NCI-H82 treated with DMSO at 0.1 percent for 48 hours (cell line): ENCODE data around the gene SLC35E2B.

Experiments used
- DNase-seq: peaks from one replicate; lab custom pipeline; 2025; ENCODE audit not compliant: unreplicated experiment; lab: John Stamatoyannopoulos, UW

Gene SLC35E2B

DNA sequence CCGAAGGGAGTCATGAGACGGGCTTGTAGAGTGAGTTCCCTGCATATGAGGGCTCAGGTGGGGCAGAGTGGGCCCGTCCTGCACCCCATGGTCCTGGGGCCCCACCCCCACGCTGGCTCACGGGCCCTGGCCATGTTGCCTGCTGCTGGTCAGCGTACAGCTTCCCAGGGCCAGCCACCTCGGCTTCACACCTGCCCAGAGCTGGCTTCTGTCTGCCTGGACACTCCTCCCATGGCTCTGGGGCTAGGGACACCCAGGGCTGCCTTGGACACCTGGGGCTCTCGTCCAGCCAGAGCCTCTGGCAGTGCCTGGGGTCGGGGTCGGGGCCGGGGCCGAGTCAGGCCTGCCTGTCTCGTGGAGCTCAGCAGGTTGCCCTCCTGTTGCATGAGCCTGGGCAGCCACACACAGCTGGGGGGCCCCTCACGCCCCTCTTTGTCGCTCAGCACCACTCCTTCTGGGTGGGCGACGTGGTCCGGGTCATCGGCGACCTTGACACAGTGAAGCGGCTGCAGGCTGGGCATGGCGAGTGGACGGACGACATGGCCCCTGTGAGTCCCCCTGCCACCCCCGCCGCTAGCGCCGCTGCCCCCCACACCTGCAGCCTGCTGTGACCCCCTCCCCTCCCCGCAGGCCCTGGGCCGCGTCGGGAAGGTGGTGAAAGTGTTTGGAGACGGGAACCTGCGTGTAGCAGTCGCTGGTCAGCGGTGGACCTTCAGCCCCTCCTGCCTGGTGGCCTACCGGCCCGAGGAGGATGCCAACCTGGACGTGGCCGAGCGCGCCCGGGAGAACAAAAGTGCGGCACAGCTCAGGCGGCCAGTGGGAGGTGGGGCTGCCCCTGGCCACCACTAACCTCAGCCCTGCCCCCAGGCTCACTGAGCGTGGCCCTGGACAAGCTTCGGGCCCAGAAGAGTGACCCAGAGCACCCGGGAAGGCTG lies 66.1 kb downstream of the SLC35E2B start:
- DNase-seq: no peak

GRCh38 chr1:1625824-1626206 lies 66.8 kb downstream of the SLC35E2B start:
- DNase-seq: no peak

- DNase-seq: no peak
These were observed 67.2 kb downstream of the SLC35E2B start for GRCh38 chr1:1625404-1625775.

- no peak for DNase-seq
These were observed 67.9 kb downstream of the SLC35E2B start for GRCh38 chr1:1624443-1625403.

DNA sequence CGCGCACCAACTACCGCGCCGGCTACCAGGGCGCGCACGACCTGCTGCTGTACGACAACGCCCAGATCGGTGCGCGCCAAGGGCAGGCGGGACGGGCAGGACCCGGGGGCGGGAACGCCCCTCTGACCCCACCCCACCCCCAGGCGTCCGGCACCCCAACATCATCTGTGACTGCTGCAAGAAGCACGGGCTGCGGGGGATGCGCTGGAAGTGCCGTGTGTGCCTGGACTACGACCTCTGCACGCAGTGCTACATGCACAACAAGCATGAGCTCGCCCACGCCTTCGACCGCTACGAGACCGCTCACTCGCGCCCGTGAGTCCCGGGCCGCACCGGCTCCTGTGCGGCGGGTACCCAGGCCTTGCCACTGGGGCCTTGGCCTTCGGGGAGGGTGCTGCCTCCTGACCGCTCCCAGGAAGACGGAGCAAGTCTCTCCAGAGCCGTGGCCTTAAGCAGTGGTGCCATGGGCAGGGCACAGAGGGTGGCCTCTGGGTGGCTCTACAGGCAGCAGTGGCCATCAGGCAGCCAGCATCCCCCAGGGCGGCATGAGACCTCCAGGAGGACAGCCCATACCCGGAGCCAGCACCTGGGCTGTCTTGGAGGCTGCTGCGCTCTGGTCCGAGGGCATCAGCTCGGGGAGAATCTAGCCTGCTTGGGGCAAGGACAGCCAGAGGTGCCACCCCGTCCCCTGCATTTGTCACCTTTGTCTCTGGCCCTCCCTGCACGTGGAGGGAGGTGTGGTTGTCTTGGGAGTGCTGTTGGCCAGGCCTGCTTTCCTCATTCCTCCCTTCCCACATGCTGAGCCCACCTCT lies 68.8 kb downstream of the SLC35E2B start:
- DNase-seq: no peak

- DNase-seq: no peak
These were observed 69.4 kb downstream of the SLC35E2B start for GRCh38 chr1:1623181-1623630.

DNA sequence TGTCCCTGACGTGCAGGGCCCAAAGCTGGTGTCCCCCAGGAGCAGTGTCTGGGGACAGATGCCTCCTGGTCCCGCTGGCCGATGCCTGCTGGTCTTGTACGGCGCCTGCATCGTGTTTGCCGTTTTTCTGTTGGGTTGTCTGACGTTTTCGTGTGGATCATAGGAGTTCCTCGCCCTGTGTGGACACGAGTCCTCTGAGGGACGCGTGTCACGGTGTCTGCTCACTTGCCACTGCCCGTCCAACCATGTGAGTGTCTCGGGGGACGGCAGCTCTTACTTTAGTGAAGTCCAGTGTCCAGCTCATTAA lies 69.9 kb downstream of the SLC35E2B start:
- no peak for DNase-seq

- DNase-seq: no peak
These were observed 70.4 kb downstream of the SLC35E2B start for GRCh38 chr1:1622010-1622787.

DNA sequence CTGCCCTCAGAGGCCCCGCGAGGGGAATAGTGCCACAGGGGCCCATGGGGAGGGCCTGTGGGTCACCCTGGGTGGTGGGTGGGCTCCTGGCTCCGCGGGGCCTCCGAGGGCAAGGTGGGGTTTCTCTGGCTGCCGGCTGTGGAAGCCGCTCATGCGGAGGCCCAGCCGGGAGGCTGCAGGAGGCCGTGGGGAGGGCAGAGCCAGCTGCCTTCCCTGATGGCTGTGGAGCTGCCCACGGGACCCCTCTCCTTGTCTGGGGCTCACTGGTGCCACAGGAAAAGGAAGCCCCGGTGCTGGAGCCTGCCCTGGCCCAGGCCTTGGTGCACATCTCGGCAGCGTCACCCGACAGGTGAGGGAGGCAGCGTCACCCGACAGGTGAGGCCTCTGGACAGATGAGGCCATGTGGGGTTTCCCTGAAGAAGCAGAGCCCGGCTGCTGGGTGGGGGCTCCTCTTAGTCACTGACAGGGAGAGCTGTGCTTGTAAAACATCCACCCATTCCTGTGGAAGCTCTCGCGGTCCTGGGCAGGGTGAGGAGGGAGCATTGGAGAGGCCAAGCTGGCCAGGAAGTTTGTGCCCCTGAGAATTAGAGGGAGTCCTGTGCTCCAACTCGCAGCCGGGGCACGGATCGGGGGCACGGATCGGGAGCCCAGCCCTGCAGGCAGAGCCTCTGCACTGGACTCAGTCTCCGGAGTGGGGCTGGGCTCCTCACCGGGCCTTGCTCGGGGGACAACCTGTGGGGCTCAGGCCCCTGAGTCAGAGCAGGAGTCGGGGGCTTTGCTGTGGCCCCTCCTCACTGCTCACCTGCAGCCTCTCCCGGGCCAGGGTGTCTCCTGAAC lies 71.2 kb downstream of the SLC35E2B start:
- DNase-seq: no peak

DNA sequence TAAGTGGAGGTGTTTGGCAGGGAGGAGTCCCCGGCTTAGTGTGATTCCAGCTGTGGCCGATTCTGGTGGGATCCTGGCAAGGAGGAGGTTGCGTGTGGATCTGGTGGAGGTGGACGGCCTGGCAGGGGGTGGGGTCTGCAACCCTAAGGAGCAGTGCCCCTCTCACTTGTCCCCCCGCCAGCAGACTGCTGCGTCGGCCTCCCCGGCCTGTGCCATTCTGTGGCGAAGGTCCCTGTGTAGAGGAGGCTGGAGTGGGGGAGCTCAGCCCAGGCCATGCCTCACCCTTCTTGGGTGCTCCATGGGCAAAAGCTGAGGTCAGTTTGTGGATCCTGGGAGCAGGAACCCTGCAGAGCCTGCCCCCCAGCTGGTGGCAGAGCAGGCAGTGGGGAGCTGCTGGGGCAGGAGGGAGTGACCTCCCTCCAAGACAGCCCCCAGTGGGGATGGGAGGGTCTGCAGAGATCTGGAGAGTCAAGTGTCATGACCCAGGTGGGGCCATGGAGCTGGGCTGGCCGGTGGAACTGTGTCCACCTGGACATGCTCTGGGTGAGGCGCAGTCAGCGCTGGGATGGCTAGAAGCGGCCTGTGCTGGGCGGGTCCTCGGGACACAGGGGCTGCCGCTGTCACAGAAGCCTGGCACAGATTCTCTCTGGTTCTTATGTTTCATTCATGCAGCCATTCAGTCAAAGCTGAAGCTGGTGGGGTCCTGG lies 72.0 kb downstream of the SLC35E2B start:
- no peak for DNase-seq

DNA sequence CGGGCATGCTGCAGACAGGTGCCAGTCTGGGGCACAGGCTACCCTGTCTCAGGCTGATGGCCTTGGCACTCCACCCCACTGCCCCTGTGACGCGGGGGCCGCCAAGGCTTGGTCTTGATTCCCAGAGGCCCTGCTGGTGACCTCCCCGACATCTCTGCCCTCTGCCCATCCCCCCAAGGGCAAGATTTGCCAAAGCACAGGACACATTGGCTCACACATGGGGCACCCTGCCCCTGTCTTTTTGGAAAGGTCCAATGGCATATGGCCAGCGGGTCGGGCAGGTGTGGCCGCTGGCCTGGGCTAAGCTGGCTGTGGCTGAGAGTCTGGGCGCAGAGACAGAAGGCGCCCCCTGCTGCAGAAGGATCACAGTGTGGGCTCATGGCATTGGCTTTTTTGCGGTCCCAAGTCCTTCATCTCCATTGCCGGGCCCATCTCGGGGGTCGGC lies 72.7 kb downstream of the SLC35E2B start:
- no peak for DNase-seq

GRCh38 chr1:1618396-1619068 lies 74.1 kb downstream of the SLC35E2B start:
- no peak for DNase-seq

DNA sequence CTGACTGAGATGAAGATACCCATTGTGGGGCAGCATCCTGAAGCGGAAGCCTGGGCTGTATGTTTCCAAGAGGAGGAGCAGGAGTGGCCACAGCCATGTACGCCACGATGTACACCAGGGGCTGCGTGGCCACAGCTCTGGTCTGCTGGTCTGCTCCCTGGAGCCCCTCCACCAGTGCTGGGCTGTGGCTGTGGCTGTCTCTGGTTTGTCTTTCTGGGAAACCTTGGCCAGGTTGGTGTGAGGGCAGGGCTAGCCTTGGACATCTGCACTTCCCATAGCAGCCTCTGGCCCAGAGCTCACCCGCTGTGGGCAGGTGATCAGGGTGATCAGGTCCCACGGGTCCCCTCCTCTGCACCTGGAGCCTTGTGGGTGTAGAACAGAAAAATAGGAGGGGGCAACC lies 74.7 kb downstream of the SLC35E2B start:
- DNase-seq: no peak

DNA sequence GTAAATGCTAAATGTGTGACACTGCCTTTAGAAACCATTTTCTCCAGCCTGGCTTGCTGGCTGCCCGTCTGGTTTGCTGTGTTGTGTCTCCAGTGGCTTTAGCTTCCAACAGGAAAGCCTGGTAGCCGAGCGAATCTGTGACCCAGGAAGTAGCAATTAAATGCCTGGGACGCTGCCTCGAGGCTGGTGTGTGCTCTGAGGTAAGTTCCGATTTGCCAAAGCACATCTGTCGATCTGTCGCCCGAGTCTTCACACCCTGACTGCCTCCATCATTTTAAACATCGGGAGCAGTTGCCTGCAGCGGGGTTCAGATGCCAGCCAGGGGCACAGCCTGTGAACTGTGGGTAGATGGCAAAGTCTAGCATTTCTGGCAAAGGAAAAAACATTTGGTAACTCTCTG lies 75.1 kb downstream of the SLC35E2B start:
- no peak for DNase-seq

GRCh38 chr1:1616838-1617237 lies 75.8 kb downstream of the SLC35E2B start:
- no peak for DNase-seq

GRCh38 chr1:1616045-1616790 lies 76.4 kb downstream of the SLC35E2B start:
- no peak for DNase-seq

DNA sequence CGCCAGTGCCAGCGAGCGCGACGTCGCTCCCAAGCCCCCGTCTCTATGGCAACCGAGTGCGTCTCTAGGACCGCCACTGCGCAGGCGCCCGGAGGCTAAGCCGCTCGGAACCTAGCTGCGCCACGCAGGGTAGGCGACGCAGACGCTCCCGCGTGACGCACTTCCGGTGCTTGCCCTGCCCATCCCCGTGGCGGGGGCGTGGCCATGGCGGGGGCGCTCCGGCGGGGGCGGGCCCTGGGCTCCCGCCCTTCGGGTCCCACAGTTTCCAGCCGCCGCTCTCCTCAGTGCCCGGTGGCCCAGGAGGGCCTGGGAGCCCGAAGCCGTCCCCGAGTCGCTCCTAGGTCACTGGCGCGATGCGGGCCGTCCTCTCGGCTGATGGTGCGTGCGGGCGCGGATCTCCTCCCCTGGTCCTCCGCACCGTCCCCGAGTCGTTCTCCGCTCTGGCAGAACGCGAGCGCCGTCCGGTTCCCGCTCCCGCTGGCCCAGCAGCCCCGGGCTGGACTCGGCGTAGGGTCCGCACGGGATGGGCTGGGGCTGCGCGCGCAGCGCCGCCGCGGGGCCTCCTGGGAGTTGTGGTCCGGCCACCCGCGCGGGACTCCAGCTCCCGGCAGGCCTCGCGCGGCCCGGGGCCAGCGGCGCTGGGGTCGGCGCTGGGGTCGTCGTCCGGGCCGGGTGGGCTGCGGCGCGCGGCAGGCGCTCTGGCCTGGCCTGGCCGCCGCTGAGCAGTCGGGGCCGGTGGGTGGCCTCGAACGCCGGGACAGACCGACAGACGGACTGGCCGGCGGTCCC lies 77.1 kb downstream of the SLC35E2B start, which contains the start of gene MIB2:
MIB2 (plus strand) TSS at position 245 of the 789 bp plus-strand sequence. CDS start 7,953 bp downstream, outside the sequence.
- peak; percentile 87 for DNase-seq
